Cortex of kidney (tissue), 1 donor: Measurements from ENCODE around the gene PNPO.

Experiments
- DNase-seq: peaks from one replicate; lab custom pipeline; 2025; lab: John Stamatoyannopoulos, UW

The PNPO gene

GRCh38 chr17:47949946-47950345, 8.6 kb downstream of the PNPO start:
- DNase-seq: no peak

GRCh38 chr17:47950448-47950847, 9.1 kb downstream of the PNPO start:
- DNase-seq: no peak

- DNase-seq: no peak
Observed at GRCh38 chr17:47952171-47953021, 11.0 kb downstream of the PNPO start.

- no peak for DNase-seq
Observed at GRCh38 chr17:47953909-47954308, 12.5 kb downstream of the PNPO start.

GRCh38 chr17:47955497-47956461, 14.4 kb downstream of the PNPO start:
- DNase-seq: no peak

GRCh38 chr17:47956791-47957590, 15.6 kb downstream of the PNPO start:
- no peak for DNase-seq

DNA sequence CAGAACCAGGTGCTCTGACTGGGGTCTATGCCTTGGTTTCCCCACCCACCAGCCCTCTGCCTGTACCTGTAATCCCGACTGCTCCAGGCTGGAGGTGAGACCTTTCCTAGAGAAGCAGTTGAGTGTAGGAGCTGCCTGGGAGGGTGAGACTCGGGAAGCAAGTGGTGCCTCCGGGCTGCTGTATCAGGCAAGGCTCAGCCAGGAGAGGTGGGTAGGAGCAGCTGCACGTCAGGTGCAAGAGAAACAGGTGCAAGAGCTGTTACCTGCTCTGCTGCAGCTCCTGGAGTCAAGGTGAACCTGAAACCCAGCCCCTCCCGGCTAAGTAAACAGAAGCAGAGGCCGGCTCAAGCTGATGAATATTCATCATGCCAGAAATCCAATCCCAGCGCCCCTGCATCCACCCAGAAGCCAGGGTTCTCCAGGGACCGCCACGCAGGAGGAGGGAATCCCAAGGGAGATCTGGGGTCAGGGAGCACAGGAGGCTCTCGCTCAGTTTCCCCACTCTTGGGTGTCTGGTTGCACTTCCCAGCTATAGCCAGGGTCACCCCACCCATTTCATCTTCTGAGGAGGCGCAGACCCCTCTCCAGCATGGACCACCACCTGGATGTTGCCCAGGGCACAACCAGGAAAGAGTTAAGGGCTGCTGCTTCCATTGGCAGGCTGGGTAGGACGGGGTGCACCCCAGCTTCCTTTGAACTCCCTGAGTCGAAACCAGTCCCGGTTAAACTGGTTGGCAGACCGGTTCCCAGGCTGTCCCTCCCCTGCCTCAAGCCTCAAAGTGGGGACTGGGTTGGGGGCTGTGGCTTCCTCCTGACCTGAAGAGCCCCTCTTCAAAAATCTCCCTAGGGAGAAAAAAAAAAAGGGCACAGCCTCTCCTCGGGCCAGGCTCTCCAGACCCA, 16.5 kb downstream of the PNPO start, which contains the start of gene PRR15L:
Gene PRR15L, minus strand, starts transcription at position 293 of the 900 bp plus-strand sequence. CDS start 4,649 bp downstream, outside the sequence.
- no peak for DNase-seq

DNA sequence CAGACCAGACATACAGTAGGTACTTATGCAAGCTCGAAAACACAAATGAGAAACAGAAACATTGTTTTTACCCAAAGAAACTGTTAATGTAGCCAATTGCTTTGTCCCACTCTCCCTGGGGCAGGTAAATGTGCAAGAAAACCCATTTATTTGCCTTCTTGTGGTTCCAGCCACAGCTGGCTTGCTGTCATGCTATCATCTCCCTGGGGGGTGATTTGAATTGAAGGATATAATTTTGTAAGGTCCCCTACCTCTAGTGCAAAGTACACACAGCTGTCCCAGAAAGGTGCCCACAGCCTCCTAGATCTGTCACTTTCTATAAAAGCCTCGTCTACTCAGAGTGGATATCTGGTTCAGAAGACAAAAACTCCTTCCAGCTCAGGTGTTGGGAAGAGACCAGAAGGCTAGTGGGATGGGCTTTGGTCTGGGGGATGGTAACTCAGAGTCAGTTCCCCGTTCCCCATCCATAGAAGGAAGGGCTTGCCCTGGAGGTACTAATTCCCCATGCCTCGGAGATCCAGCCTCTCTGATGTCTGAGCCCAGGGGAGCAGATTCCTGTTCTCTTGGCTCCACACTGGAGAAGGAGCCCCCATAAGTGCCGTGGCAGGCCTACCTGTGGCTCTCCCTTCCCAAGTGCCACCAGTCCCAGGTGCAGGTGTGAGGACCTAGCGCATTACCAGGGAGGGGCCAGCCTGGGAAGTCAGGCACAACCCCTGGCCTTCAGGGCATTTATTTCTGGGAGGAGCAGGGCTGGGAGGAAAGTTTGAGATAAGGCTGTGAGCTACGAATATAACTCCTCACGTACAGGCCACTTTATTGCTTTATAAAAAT, 18.7 kb downstream of the PNPO start:
- DNase-seq: no peak

DNA sequence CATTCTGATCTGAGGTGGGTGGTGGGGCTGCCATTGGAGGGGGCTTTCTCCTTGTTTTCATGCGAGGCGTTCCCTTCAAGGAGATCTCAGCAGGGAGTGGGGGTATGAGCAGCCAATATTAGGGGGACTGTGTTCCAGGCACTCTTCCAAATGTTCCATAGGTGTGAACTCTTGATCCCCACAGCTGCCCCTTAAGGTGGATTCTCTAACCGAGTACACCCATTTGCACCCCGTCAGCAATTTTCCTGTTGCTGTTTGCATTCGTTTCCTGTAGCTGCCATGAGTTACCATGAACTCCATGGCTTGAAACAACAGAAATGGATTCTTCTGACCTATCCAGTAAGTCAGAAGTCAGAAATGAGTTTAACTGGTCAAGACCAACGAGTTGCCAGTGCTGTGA, 20.0 kb downstream of the PNPO start:
- DNase-seq: no peak

DNA sequence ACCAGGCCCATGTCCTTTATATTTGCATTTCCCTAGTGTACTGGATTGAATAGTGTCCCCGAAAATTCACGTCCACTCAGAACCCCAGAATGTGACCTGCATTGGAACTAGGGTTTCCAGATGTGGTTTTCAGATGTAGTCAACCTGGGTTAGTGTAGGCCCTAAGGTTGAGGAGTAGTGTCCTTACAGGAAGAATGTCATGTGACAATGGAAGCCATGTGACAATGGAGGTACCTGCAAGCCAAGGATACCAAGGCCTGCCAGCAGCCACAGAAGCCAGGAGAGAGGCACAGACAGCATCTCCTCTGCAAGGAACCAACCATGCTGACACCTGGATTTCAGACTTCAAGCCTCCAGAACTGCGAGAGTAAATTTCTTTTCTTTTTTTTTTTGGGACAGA, 21.5 kb downstream of the PNPO start:
- DNase-seq: no peak

GRCh38 chr17:47964856-47965255, 23.5 kb downstream of the PNPO start:
- DNase-seq: no peak

GRCh38 chr17:47966079-47966519, 24.7 kb downstream of the PNPO start:
- no peak for DNase-seq

DNA sequence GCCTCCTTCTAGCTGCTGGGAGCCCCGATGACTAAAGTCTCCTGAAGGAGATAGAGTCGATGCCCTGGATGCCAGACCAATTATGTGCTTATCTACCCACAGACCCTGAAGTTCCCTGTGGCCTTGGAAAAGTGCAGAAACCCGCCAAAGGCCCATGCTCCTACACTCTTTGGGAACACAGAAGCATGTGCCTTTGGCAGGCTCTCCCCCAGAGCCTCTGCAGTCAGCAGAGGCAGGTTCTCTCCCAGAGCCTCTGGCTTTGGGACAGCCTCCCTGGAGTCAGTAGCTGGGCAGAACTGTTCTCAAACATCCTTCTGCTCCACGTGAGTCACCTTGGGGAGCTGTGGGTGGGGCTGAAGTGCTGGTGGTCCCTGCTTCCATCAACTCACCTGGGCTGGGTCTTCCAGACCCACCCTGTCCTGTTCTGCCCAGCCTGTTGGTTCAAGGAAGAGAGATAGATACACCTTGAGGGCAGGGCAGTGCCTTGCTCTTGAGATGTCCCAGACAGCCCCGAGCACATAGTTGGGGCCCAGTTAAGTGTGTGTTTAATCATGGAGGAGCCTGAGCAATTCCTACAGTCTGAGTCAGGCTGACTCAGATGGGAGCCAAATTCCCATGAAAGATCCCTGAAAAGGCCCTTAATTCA, 26.4 kb downstream of the PNPO start:
- DNase-seq: no peak

DNA sequence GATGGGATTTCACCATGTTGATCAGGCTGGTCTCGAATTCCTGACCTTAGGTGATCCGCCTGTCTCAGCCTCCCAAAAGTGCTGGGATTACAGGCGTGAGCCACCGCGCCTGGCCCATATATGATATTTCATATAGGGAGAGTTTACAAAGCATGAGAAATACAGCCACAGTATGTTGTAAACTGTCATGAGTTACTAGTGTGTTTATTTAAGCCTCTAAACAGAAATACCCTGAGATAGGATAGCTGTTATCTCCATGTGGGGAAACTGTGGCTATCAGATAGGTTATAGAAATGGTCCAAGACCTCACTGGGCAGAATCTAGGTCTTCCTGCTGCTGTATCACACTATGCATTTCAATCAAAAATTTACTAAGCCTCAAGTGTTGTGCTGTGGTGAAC, 27.5 kb downstream of the PNPO start:
- no peak for DNase-seq

- DNase-seq: no peak
Observed at GRCh38 chr17:47969930-47970724, 28.8 kb downstream of the PNPO start.

DNA sequence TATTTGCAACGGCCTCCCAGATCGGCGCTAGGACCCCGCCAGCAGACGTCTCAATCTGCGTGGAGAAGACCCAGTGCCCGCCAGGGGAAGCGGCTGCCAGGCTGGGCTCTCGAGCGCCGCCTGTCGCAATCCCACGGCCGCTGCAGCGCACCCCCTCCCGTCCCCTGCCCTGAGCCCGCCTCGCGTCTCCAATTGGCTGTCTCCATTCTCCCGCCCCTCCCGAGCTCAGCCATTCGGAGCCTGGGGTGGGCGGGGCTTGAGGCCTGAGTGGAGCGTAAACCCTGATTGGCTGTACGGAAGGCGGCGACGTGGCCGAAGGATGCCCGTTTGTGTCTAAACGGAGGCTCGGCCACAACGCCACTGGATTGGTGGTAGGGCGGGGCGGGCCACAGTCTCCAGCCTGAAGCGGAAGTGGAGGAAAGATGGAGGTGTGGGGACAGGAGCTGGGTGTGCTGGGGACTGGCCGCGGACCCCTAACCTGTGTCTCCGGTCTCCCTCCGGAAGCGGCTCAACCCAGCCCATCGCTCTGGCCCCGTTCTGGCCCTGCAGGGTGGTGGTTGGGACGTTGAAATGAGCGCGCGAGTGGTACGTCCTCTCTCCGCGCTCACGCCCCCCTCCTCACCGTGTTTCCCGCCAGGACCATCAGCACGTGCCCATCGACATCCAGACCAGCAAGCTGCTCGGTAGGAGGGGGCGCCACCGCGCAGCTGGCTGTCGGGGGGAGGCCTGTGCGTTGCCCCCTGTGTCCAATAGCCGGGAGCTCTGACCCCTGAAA, 29.5 kb downstream of the PNPO start, which contains the start of gene CDK5RAP3:
Gene CDK5RAP3, plus strand, starts transcription at position 389 of the 775 bp plus-strand sequence. Its CDS starts 34 bp downstream, at position 423.
- DNase-seq: peak; percentile 83

- DNase-seq: no peak
Observed at GRCh38 chr17:47973541-47973940, 32.2 kb downstream of the PNPO start.
